Astrocyte (in vitro differentiated cells and primary cell): ENCODE measurements around the gene ARL8B. TPM values are rescaled to one million over a fixed set of nuclear protein-coding genes. Genes with fewer than 3 reads are reported as not detected.
A peak's percentile ranks its signal among the peaks of the same experiment; 100 is the strongest.
"Not testable (repeated sequence)": the region's sequence is repeated elsewhere in the genome, so short reads cannot be mapped to it uniquely, and the experiment has no call there.

Experiments used
- DNase-seq: peaks from one replicate; pipeline ENCODE4 v3.0.0-alpha.2; 2010; ENCODE audit warnings: low read depth
- FAIRE-seq: peaks from 2 replicates; lab custom pipeline; 2011; peaks lifted over from hg19 to GRCh38; lab: Jason Lieb, UNC
- H2AFZ ChIP-seq: 2 replicates; pipeline ENCODE4 v1.6.0; 2012; ENCODE audit warnings: low read depth, low read length, inconsistent platforms
- H3K27ac ChIP-seq: 2 replicates; pipeline ENCODE4 v1.5.1; 2011; ENCODE audit warnings: low read depth, low read length, inconsistent platforms
- H3K27me3 ChIP-seq: 2 replicates; pipeline ENCODE4 v1.6.0; 2011; ENCODE audit warnings: low read length, inconsistent platforms; ENCODE audit not compliant: insufficient read depth
- H3K36me3 ChIP-seq: 2 replicates; pipeline ENCODE4 v1.5.1; 2011; ENCODE audit warnings: low read length, inconsistent platforms; ENCODE audit not compliant: insufficient read depth
- H3K4me1 ChIP-seq: 2 replicates; pipeline ENCODE4 v1.5.1; 2011; ENCODE audit warnings: low read length, inconsistent platforms; ENCODE audit not compliant: insufficient read depth
- H3K4me2 ChIP-seq: 2 replicates; pipeline ENCODE4 v1.6.0; 2012; ENCODE audit warnings: low read length, inconsistent platforms
- H3K4me3 ChIP-seq: 2 replicates; pipeline ENCODE4 v1.5.1; 2011; ENCODE audit warnings: low read depth, mild to moderate bottlenecking, low read length, inconsistent platforms; ENCODE audit not compliant: insufficient read depth
- H3K79me2 ChIP-seq: 2 replicates; pipeline ENCODE4 v1.6.0; 2012; ENCODE audit warnings: mild to moderate bottlenecking, low read length, inconsistent platforms; ENCODE audit not compliant: insufficient read depth
- H3K9ac ChIP-seq: 2 replicates; pipeline ENCODE4 v1.6.0; 2012; ENCODE audit warnings: mild to moderate bottlenecking, low read length, inconsistent platforms
- H3K9me3 ChIP-seq: 2 replicates; pipeline ENCODE4 v1.5.1; 2012; ENCODE audit warnings: low read depth, mild to moderate bottlenecking, low read length, inconsistent platforms; ENCODE audit not compliant: insufficient read depth
- H4K20me1 ChIP-seq: 2 replicates; pipeline ENCODE4 v1.6.0; 2012; ENCODE audit warnings: low read length, inconsistent platforms; ENCODE audit not compliant: insufficient read depth
- H3K27ac Mint-ChIP-seq: one replicate; pipeline ENCODE4 v1.8.0; 2021; ENCODE audit warnings: mild to moderate bottlenecking, mixed read lengths; ENCODE audit not compliant: unreplicated experiment
- H3K27me3 Mint-ChIP-seq: one replicate; pipeline ENCODE4 v1.8.0; 2021; ENCODE audit warnings: low read depth, mixed read lengths; ENCODE audit not compliant: unreplicated experiment
- H3K36me3 Mint-ChIP-seq: one replicate; pipeline ENCODE4 v1.8.0; 2021; ENCODE audit warnings: low read depth, mixed read lengths; ENCODE audit not compliant: unreplicated experiment
- H3K4me1 Mint-ChIP-seq: one replicate; pipeline ENCODE4 v1.8.0; 2021; ENCODE audit warnings: low read depth, mixed read lengths; ENCODE audit not compliant: unreplicated experiment
- H3K4me3 Mint-ChIP-seq: one replicate; pipeline ENCODE4 v1.8.0; 2021; ENCODE audit warnings: mild to moderate bottlenecking, moderate library complexity, mixed read lengths; ENCODE audit not compliant: unreplicated experiment
- H3K9me3 Mint-ChIP-seq: one replicate; pipeline ENCODE4 v1.8.0; 2021; ENCODE audit warnings: mild to moderate bottlenecking, mixed read lengths; ENCODE audit not compliant: unreplicated experiment
- CTCF ChIP-seq: IDR thresholded peaks from 2 replicates; pipeline ENCODE4 v1.5.1; 2011; ENCODE audit warnings: low read depth, mild to moderate bottlenecking, inconsistent platforms, low read length, moderate library complexity; ENCODE audit not compliant: insufficient read depth
- EZH2 ChIP-seq: IDR thresholded peaks from 2 replicates; pipeline ENCODE4 v1.6.1; 2012; ENCODE audit warnings: mild to moderate bottlenecking, low read length, inconsistent platforms; ENCODE audit not compliant: insufficient read depth
- total RNA-seq: library from RNA; stranded (reverse); gene quantifications from 2 replicates; pipeline ENCODE4 v1.2.1, GENCODE V29; 2021

ARL8B gene
- total RNA-seq, 1 donor from 2014 or later, result 64.1 TPM

- H3K36me3 Mint-ChIP-seq, result no peaks in the 10 kb centered on the region
- no peaks in the 10 kb centered on the region for H4K20me1 ChIP-seq
- no peaks in the 10 kb centered on the region for H3K27me3 ChIP-seq
- H3K4me1 ChIP-seq, result no peaks in the 10 kb centered on the region
- no peaks in the 10 kb centered on the region for H3K79me2 ChIP-seq
- H3K9me3 ChIP-seq, result no peaks in the 10 kb centered on the region
- H3K27ac ChIP-seq, result no peak overlapping the region
- FAIRE-seq, result no peak
- H3K9ac ChIP-seq, result no peak overlapping the region
- no peak overlapping the region for H3K4me3 Mint-ChIP-seq
- H3K9me3 Mint-ChIP-seq, result no peaks in the 10 kb centered on the region
- H3K27ac Mint-ChIP-seq, result no peak overlapping the region
- H3K36me3 ChIP-seq, result no peaks in the 10 kb centered on the region
- H3K4me1 Mint-ChIP-seq, result no peaks in the 10 kb centered on the region
- peak; percentile 56 for DNase-seq
- H3K27me3 Mint-ChIP-seq, result peaks cover 28% of the 10 kb centered on the region
- no peak overlapping the region for H3K4me2 ChIP-seq
- TF ChIP-seq EZH2 (no peak), CTCF (no peak)
- H2AFZ ChIP-seq, result no peak overlapping the region
- no peak overlapping the region for H3K4me3 ChIP-seq
Observed at GRCh38 chr3:5078151-5078550, 43.9 kb upstream of the ARL8B start.

- Histone ChIP-seq H4K20me1 (no peaks in the 10 kb centered on the region), H3K79me2 (no peaks in the 10 kb centered on the region), H3K9ac (no peak overlapping the region), H3K27me3 (no peaks in the 10 kb centered on the region), H3K27ac (no peak overlapping the region), H3K36me3 (no peaks in the 10 kb centered on the region), H2AFZ (no peak overlapping the region), H3K4me3 (no peak overlapping the region), H3K9me3 (no peaks in the 10 kb centered on the region), H3K4me1 (no peaks in the 10 kb centered on the region), H3K4me2 (no peak overlapping the region)
- H3K27me3 Mint-ChIP-seq, result peaks cover 21% of the 10 kb centered on the region
- no peaks in the 10 kb centered on the region for H3K36me3 Mint-ChIP-seq
- no peaks in the 10 kb centered on the region for H3K9me3 Mint-ChIP-seq
- no peak for FAIRE-seq
- TF ChIP-seq CTCF, result no peak
- TF ChIP-seq EZH2, result no peak
- H3K4me1 Mint-ChIP-seq, result no peaks in the 10 kb centered on the region
- no peak overlapping the region for H3K4me3 Mint-ChIP-seq
- no peak overlapping the region for H3K27ac Mint-ChIP-seq
- DNase-seq, result no peak
Observed at GRCh38 chr3:5079761-5080160, 42.3 kb upstream of the ARL8B start.

GRCh38 chr3:5080779-5081550, 41.1 kb upstream of the ARL8B start:
- Histone ChIP-seq H3K36me3 (no peaks in the 10 kb centered on the region), H3K4me1 (no peaks in the 10 kb centered on the region), H3K9me3 (no peaks in the 10 kb centered on the region), H3K27me3 (no peaks in the 10 kb centered on the region), H3K4me2 (no peak overlapping the region), H4K20me1 (no peaks in the 10 kb centered on the region), H3K27ac (no peak overlapping the region), H3K4me3 (no peak overlapping the region), H3K79me2 (no peaks in the 10 kb centered on the region), H2AFZ (no peak overlapping the region), H3K9ac (no peak overlapping the region)
- FAIRE-seq (no peak), DNase-seq (no peak)
- peaks cover 21% of the 10 kb centered on the region for H3K27me3 Mint-ChIP-seq
- no peaks in the 10 kb centered on the region for H3K36me3 Mint-ChIP-seq
- TF ChIP-seq EZH2 (no peak), CTCF (no peak)
- H3K9me3 Mint-ChIP-seq, result no peaks in the 10 kb centered on the region
- H3K4me3 Mint-ChIP-seq, result no peak overlapping the region
- no peak overlapping the region for H3K27ac Mint-ChIP-seq
- no peaks in the 10 kb centered on the region for H3K4me1 Mint-ChIP-seq

- not testable (repeated sequence) for H3K4me1 ChIP-seq, H3K9me3 Mint-ChIP-seq, H3K27ac Mint-ChIP-seq, FAIRE-seq, H2AFZ ChIP-seq, H3K36me3 Mint-ChIP-seq, H3K4me3 Mint-ChIP-seq, H3K27ac ChIP-seq, H3K4me3 ChIP-seq, H3K9ac ChIP-seq, H3K27me3 ChIP-seq, H3K4me1 Mint-ChIP-seq, H3K79me2 ChIP-seq, H4K20me1 ChIP-seq, H3K9me3 ChIP-seq, DNase-seq, H3K4me2 ChIP-seq, H3K36me3 ChIP-seq
- H3K27me3 Mint-ChIP-seq, result peaks cover 20% of the 10 kb centered on the region
Observed at GRCh38 chr3:5081973-5082788, 39.9 kb upstream of the ARL8B start.
